Stimulated activated CD8-positive, alpha-beta memory T cell treated with anti-CD3 and anti-CD28 coated beads, Interleukin-7, amount 100 ng/mL, for 4 hours (primary cell): ENCODE data around the gene SPECC1.
"Not testable (repeated sequence)": the region's sequence is repeated elsewhere in the genome, so short reads cannot be mapped to it uniquely, and the experiment has no call there.

Source experiments
- DNase-seq, 2 donors: peaks; one replicate each; pipeline ENCODE4 v3.0.0-alpha.2; 2020; ENCODE audit warnings: low read depth in 2 of 2

The SPECC1 gene

GRCh38 chr17:20232611-20233010, 223.5 kb downstream of the SPECC1 start:
- DNase-seq = no peak

DNA sequence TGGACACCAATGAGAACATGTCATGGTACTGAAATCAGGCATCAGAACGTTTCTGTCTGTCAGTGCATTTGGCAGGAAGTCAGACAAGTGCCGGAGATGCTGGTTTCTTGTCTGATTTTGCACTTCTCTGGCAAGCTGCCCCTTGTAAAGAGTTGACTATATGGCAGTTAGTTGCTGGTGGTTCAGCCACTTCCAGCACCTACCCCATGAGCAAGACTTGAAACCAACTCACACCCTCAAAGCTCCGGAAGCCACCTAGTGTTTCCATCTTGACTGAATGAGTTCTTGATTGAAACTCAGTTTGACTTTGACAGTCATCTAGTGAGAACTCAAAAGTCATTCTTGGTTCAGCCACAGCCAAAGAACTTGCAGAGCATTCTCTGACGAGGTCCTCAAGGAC, 225.1 kb downstream of the SPECC1 start:
- no peak for DNase-seq

DNA sequence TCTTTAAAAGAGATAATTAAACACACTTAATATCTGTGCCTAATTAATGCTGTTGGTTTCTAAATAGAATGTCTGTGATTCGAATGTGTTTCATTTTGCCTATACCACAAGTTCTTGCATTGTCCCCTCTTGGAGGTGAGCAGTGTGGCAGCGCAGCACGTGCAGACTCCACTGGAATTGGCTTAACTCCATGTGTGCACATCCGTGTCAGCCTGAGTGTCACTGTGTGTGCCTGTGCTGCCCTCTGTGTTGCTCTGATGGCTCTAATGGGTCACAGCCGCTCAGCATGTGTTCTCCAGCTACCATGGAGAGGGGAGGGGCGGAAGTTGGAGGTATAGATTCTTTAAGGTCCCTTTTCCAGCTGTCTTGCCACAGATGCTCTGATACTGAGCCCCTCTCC, 226.6 kb downstream of the SPECC1 start:
- no peak for DNase-seq

DNA sequence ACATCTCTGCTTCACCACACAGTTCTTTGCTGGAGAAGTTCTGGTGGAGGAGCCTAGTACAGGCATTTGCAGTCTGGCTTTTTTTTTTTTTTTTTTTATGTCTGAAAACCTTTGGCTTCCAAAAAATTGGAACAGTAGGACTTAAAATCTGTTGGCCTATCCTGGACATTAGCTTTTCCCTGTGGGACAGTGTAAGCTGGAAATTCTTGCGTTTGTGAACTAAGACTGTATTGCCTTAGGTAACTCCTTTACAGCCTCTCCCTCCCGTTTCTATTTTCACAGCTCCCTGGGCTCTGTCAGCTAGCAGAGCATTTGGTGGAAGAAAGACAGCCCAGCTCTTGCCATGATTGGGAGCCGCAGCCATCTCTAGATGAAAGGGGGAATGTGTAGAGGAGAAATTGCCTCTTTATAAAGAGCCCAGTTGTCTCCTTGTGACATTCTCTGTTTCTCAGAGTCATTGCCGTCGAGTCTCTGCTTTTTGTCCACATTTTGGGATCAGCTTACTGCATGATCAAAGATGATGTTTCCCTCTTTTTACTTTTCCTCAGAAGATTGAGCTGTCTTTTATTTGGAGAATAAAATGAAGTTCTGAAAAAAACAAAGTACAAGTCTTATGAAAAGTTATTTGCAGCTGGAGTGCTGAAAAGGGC, 227.5 kb downstream of the SPECC1 start:
- no peak for DNase-seq

- DNase-seq = not testable (repeated sequence)
Measured at GRCh38 chr17:20239776-20240175, 230.6 kb downstream of the SPECC1 start.

- no peak for DNase-seq
Measured at GRCh38 chr17:20241855-20242254, 232.7 kb downstream of the SPECC1 start.

- DNase-seq = no peak
Measured at GRCh38 chr17:20242271-20242670, 233.1 kb downstream of the SPECC1 start.

DNA sequence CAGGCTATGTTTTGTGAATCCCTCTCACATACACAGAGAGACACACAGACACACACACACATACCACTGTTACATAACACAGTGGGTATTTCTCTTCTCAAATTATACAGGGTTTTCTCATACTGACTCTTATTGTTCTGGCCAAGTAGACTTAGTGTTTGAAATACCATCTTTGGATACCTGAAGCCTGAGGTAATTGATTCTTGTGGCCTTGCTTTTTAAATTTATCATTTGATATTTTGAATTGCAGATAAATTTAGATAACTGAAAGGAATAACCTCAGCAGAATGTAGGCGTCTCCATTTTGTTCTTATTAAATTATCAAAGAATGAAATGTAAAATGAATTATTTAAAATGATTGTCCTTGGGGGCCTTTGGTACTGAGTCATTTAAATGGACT, 234.4 kb downstream of the SPECC1 start:
- DNase-seq = no peak

DNA sequence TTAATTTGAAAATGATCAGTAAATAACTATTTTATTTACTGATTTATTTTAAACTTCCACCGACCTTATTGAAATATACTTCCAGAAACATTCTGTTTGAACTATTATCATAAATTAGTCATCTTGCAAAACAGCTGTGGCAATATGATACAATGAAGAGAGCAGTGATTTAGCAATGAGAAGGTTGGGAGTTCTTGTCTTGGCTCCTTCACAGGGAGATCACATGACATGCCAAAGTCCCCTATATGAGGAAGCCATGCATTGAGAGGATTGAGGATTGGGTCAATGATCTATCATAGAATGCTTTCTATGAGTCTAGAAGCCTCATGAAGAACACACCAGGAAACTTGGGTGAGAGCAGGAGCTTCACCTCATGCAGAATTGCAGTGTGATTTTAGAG, 235.5 kb downstream of the SPECC1 start:
- DNase-seq = no peak

DNA sequence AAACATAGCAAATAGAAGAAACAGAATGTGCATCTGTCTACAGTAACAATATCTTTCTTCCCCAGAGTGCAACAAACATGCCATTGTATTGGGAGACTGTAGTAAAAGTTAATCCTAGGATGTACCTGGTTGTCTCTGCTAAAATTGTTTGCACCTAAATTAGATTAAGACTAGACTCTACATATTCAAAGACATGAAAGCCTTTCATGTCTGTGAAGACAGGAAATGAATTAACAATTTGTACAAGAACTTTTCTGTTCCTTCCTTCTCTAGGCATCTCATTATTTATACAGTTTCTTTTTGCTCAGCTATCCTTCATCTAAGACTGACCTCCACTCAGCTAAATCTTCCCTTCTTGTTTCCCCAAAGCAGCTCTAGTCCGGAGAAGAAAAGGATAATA, 237.5 kb downstream of the SPECC1 start:
- DNase-seq = no peak

DNA sequence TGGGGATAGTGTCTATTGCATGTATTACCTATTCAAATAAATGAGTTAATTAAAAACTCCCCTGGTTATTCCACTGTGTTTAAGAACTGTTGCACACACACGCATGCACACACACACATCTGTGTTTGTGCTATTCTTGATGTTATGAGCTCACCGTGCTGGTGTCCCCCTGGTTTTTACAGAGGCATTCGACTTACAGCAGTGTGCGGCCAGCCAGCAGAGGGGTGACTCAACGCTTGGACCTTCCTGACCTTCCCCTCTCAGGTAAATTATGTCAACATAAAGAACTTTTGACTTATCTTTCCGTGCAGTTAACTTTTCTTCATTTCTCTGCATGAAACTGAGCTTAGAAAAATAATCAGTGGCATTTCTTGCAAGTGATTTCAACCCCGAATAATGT, 244.2 kb downstream of the SPECC1 start:
- DNase-seq = no peak

GRCh38 chr17:20254541-20254940, 245.4 kb downstream of the SPECC1 start:
- no peak for DNase-seq

DNA sequence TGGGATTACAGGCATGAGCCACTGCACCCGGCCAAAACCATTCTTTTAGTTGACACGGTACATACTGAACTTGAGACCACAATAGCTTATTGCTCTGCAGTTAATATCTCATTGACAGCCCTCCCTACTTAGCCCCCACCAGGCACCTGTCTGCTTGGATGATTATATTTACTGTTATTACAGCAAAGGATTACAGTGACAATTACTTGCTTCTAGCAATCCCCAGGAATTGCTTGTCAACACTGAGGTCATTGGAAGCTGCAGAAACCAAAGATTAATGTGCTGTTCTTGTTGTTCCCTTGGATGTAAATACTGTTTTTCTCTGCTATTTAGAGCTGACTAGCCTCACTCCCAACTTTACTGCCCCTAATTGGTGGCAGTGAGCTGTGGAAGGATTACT, 247.0 kb downstream of the SPECC1 start:
- no peak for DNase-seq

DNA sequence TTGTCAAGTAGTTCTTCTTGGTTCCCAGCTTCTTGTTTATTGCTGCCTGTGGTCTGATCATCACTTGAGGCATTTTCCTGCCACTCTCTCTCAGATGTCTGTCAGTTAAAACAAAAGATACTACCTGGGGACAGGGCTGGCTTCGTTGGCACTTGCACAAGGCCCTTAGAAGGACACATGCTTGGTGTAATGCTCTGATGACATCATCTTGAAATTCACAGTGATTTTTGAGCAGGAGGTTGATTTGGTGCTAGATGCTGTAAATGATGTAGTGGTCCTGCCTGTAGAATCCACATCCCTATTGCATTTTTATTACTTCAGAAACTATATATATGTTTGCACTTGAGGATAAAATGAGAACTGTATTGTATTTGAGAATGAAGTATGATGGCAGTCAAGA, 247.8 kb downstream of the SPECC1 start:
- no peak for DNase-seq

- DNase-seq = no peak
Measured at GRCh38 chr17:20257798-20258197, 248.6 kb downstream of the SPECC1 start.

DNA sequence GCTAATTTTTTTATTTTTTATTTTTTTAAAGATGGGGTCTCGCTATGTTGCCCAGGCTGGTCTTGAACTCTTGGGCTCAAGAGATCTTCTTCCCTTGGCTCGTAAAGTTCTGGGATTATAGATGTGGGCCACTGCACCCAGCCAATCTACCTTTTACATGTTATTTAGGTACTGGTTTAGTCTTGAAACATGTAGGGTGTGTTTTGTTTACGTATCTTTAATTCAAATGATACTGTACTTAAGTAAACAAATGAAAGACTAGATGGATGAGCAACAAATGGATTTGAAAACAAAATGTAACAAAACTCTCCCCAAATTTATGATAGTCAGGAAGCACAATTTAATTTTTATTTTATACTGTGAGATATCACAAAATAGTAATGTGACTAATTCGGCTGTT, 250.5 kb downstream of the SPECC1 start:
- DNase-seq = no peak

DNA sequence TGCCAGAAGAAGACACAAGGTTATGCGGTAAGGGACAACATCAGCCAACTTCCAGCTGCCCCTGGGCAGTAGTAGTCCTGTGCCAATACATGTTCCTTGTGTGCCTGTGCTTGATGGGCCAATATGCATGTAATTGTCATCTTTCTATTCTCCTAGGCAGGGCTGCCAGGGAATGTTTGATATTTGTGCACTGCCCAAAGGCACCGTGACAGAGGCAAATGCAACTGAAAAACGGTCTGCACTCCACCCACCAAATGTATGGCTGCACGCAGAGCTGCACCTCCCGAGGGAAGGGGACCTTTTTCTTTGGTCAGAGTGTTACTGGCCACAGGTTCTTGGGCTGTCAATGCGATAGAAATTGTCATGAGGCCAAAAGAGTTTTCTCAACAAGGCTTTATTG, 251.1 kb downstream of the SPECC1 start:
- DNase-seq = no peak

DNA sequence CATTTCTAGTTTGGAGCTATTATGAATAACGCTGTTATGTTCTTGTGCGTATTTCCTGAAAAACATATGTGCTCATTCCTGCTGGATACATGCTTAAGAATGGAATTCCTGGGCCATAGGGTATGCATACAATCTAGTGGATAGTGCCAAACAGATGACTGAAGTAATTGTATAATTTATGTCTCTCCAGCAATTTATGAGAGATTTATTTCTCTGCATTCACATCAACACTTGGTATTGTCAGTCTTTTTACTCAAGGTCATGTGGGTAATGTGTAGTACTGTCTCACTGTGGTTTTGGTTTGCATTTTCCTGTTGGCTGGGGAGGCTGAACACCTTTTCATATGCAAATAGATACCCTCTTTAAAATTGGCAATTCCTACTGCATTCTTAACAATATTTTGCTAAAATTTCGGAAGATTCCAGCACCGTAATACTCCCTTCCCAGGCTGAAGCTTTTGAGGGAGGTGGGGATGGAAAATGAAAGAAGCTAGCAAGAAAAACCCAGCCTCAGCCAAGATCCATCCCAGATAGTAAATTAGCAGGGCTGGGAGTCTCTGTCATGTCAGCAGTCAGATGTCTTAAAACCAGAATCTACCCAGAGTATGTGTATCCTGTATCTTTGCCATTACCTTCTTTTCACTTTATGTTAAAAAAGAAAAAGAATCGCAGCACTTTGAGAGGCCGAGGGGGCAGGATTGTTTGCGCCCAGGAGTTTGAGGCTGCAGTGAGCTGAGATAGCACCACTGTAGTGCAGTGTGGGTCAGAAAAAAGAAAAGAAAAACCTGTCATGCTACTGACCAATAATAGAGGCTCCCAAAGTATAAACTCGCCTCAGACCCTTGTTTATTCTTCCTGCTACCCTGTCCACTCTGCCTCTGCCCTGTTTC, 253.3 kb downstream of the SPECC1 start:
- DNase-seq = no peak

- DNase-seq = not testable (repeated sequence)
Measured at GRCh38 chr17:20263115-20263433, 253.9 kb downstream of the SPECC1 start.

GRCh38 chr17:20263595-20263994, 254.4 kb downstream of the SPECC1 start:
- no peak for DNase-seq

DNA sequence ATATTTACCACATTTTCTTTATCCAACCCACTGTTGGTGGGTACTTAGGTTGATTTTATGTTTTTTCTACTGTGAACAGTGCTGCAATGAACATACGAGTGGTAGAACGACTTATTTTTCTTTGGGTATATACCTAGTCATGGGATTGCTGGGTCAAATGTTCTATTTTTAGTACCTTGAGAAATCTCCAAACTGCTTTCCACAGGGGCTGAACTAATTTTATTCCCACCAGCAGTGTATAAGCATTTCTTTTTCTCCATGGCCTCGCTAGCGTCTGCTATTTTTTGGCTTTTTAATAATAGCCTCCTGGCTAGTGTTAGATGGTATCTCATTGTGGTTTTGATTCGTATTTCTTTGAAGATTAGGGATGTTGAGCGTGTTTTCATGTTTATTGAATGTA, 255.8 kb downstream of the SPECC1 start:
- no peak for DNase-seq

DNA sequence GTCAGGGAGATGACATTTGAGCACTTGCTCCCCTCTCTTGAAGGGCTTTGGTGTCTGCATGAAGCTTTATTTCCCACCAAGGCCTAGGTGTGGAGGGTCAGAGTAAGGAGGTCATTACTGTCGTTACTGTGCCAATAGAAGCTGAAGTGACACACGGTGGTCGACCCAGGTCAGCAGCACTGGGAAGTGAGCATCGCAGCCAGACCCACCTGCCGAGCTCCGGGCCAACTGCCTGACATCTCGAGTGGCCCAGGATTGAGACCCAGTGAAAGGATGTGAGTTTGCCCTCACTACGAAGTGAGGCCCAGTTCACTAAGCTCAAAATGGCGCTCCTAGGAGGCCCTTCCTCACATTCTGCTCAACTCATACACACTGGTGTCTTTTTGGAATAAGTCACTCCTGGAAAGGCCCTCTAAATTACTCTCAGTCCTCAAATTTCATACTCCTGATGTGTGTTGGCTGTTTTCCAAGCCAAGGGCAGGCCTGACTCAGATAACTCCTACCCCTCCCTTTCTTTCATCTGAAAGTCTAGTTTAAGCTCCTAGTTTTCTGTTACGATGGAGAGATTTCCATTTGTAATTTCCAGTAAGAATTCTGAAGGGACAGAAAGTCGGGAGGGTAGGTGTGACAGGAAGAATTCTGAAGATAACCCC, 257.8 kb downstream of the SPECC1 start:
- no peak for DNase-seq

DNA sequence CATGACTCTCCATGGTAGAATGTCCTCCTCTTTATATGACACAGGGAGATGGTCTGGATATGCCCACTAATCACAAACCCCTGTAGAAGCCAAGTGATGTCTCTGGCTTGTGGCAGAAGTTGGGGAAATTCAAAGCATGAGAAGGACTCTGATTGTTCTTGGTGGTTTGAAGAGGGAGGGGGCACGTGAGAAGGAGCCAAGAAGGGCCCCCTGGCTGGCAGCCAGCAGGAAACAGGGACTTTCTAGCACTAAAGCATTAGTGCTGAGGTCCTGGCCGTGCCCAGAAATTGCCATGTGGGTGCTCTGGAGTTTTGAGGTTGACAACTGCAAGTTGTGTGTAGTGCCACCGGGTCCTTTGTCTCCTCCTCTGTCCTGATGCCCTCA, 258.3 kb downstream of the SPECC1 start:
- DNase-seq = no peak
